IPS-20b (cell line): ENCODE results near the gene PJVK.

Source experiments
- H3K27ac ChIP-seq: one replicate; pipeline ENCODE4 v1.5.1; 2013; ENCODE audit warnings: low read length
- H3K27me3 ChIP-seq: 2 replicates; pipeline ENCODE4 v1.6.1; 2013; ENCODE audit warnings: mild to moderate bottlenecking, low read length, inconsistent platforms; ENCODE audit not compliant: insufficient read depth
- H3K36me3 ChIP-seq: 2 replicates; pipeline ENCODE4 v1.6.1; 2013; ENCODE audit warnings: low read depth, mild to moderate bottlenecking, inconsistent platforms, low read length, moderate library complexity; ENCODE audit not compliant: insufficient read depth
- H3K4me1 ChIP-seq: 2 replicates; pipeline ENCODE4 v1.6.1; 2013; ENCODE audit warnings: mild to moderate bottlenecking, control low read depth, inconsistent platforms, low read length, moderate library complexity; ENCODE audit not compliant: insufficient read depth
- H3K4me3 ChIP-seq: 2 replicates; pipeline ENCODE4 v1.5.1; 2013; ENCODE audit warnings: mild to moderate bottlenecking, low read length, inconsistent platforms
- H3K9ac ChIP-seq: 2 replicates; pipeline ENCODE4 v1.6.1; 2013; ENCODE audit warnings: low read depth, mild to moderate bottlenecking, inconsistent platforms, low read length, moderate library complexity
- H3K9me3 ChIP-seq: 2 replicates; pipeline ENCODE4 v1.6.1; 2013; ENCODE audit warnings: mild to moderate bottlenecking, low read depth, low read length, inconsistent platforms; ENCODE audit not compliant: insufficient read depth

Gene PJVK

GRCh38 chr2:178484245-178485041 lies 33.3 kb downstream of the PJVK start:
- no peak overlapping the region for H3K9ac ChIP-seq
- H3K4me1 ChIP-seq, result peaks cover 20% of the 10 kb centered on the region
- H3K27ac ChIP-seq, result no peak overlapping the region
- no peak overlapping the region for H3K4me3 ChIP-seq
- H3K36me3 ChIP-seq, result no peaks in the 10 kb centered on the region; the same call in 1 of the 2 replicates
- peaks cover 3% of the 10 kb centered on the region; the same call in 1 of the 2 replicates for H3K27me3 ChIP-seq
- H3K9me3 ChIP-seq, result no peaks in the 10 kb centered on the region

GRCh38 chr2:178485356-178485755 lies 34.2 kb downstream of the PJVK start:
- peaks cover 16% of the 10 kb centered on the region for H3K4me1 ChIP-seq
- H3K9ac ChIP-seq, result no peak overlapping the region

GRCh38 chr2:178491612-178492011 lies 40.4 kb downstream of the PJVK start:
- no peaks in the 10 kb centered on the region for H3K27me3 ChIP-seq
- H3K9ac ChIP-seq, result no peak overlapping the region
- H3K4me1 ChIP-seq, result no peaks in the 10 kb centered on the region
- H3K27ac ChIP-seq, result no peak overlapping the region
- no peaks in the 10 kb centered on the region for H3K9me3 ChIP-seq
- no peak overlapping the region for H3K4me3 ChIP-seq
- H3K36me3 ChIP-seq, result peaks cover 47% of the 10 kb centered on the region

More at GRCh38 chr2:178485356-178485755, 34.2 kb downstream of the PJVK start:
- H3K4me3 ChIP-seq, result no peak overlapping the region
- no peaks in the 10 kb centered on the region; the same call in 1 of the 2 replicates for H3K36me3 ChIP-seq
- no peaks in the 10 kb centered on the region for H3K9me3 ChIP-seq
- no peak overlapping the region for H3K27ac ChIP-seq
- no peaks in the 10 kb centered on the region; the same call in 1 of the 2 replicates for H3K27me3 ChIP-seq

GRCh38 chr2:178496049-178496448 lies 44.9 kb downstream of the PJVK start:
- H3K27ac ChIP-seq, result no peak overlapping the region
- H3K4me1 ChIP-seq, result no peaks in the 10 kb centered on the region
- no peak overlapping the region for H3K4me3 ChIP-seq
- peaks cover 77% of the 10 kb centered on the region for H3K36me3 ChIP-seq
- no peaks in the 10 kb centered on the region for H3K9me3 ChIP-seq
- H3K9ac ChIP-seq, result no peak overlapping the region
- H3K27me3 ChIP-seq, result no peaks in the 10 kb centered on the region

- H3K4me1 ChIP-seq, result no peaks in the 10 kb centered on the region
- H3K4me3 ChIP-seq, result no peak overlapping the region
- peaks cover 83% of the 10 kb centered on the region for H3K36me3 ChIP-seq
- H3K27me3 ChIP-seq, result no peaks in the 10 kb centered on the region
- H3K27ac ChIP-seq, result no peak overlapping the region
- no peak overlapping the region for H3K9ac ChIP-seq
- H3K9me3 ChIP-seq, result no peaks in the 10 kb centered on the region
Observed at GRCh38 chr2:178498137-178498536, 47.0 kb downstream of the PJVK start.

- Histone ChIP-seq H3K4me1 (no peaks in the 10 kb centered on the region), H3K36me3 (peaks cover 78% of the 10 kb centered on the region), H3K27ac (no peak overlapping the region), H3K9ac (no peak overlapping the region), H3K4me3 (no peak overlapping the region), H3K9me3 (no peaks in the 10 kb centered on the region), H3K27me3 (no peaks in the 10 kb centered on the region)
Observed at GRCh38 chr2:178499640-178500039, 48.5 kb downstream of the PJVK start.

- Histone ChIP-seq H3K27ac (no peak overlapping the region), H3K27me3 (no peaks in the 10 kb centered on the region), H3K36me3 (peaks cover 56% of the 10 kb centered on the region), H3K4me3 (no peak overlapping the region), H3K9ac (no peak overlapping the region), H3K4me1 (peaks cover 12% of the 10 kb centered on the region; the same call in 1 of the 2 replicates), H3K9me3 (no peaks in the 10 kb centered on the region)
Observed at GRCh38 chr2:178502751-178503150, 51.6 kb downstream of the PJVK start.

GRCh38 chr2:178506101-178506500 lies 54.9 kb downstream of the PJVK start:
- Histone ChIP-seq H3K4me3 (no peak overlapping the region), H3K36me3 (peaks cover 28% of the 10 kb centered on the region), H3K9ac (no peak overlapping the region), H3K27ac (no peak overlapping the region), H3K9me3 (no peaks in the 10 kb centered on the region), H3K4me1 (peaks cover 12% of the 10 kb centered on the region; the same call in 1 of the 2 replicates), H3K27me3 (no peaks in the 10 kb centered on the region)

- Histone ChIP-seq H3K4me3 (no peak overlapping the region), H3K9ac (no peak overlapping the region), H3K27me3 (no peaks in the 10 kb centered on the region), H3K4me1 (peaks cover 12% of the 10 kb centered on the region; the same call in 1 of the 2 replicates), H3K9me3 (no peaks in the 10 kb centered on the region), H3K36me3 (peaks cover 24% of the 10 kb centered on the region), H3K27ac (no peak overlapping the region)
Observed at GRCh38 chr2:178506524-178506923, 55.3 kb downstream of the PJVK start.

- Histone ChIP-seq H3K36me3 (peaks cover 20% of the 10 kb centered on the region), H3K9ac (no peak overlapping the region), H3K9me3 (no peaks in the 10 kb centered on the region), H3K4me1 (peaks cover 12% of the 10 kb centered on the region; the same call in 1 of the 2 replicates), H3K27me3 (no peaks in the 10 kb centered on the region), H3K27ac (no peak overlapping the region), H3K4me3 (no peak overlapping the region)
Observed at GRCh38 chr2:178506949-178507348, 55.8 kb downstream of the PJVK start.

GRCh38 chr2:178508646-178509045 lies 57.5 kb downstream of the PJVK start:
- Histone ChIP-seq H3K9me3 (no peaks in the 10 kb centered on the region), H3K4me3 (no peak overlapping the region), H3K9ac (no peak overlapping the region), H3K27me3 (no peaks in the 10 kb centered on the region), H3K36me3 (peaks cover 4% of the 10 kb centered on the region), H3K4me1 (peaks cover 12% of the 10 kb centered on the region; the same call in 1 of the 2 replicates), H3K27ac (no peak overlapping the region)

GRCh38 chr2:178510384-178510783 lies 59.2 kb downstream of the PJVK start:
- Histone ChIP-seq H3K9me3 (no peaks in the 10 kb centered on the region), H3K4me3 (no peak overlapping the region), H3K9ac (no peak overlapping the region), H3K4me1 (peaks cover 12% of the 10 kb centered on the region; the same call in 1 of the 2 replicates), H3K27ac (no peak overlapping the region), H3K36me3 (no peaks in the 10 kb centered on the region), H3K27me3 (no peaks in the 10 kb centered on the region)
